Measurements from ENCODE around the gene ZNF573. TPM values are rescaled to one million over a fixed set of nuclear protein-coding genes. Genes with fewer than 3 reads are reported as not detected.
"Not testable (repeated sequence)": the region's sequence is repeated elsewhere in the genome, so short reads cannot be mapped to it uniquely, and the experiment has no call there.

ZNF573 gene
- total and polyA plus RNA-seq, 12 donors: 0.77 to 19.1 (median 12.1) TPM

- no peak for DNase-seq
- H3K27ac ChIP-seq: no peak overlapping the region
- peaks cover 0 to 23% of the 10 kb centered on the region in 2 donors for H3K36me3 ChIP-seq (replicated peaks in 1 of 2)
- WGBS, 4 donors: 88 to 100% (median 98%) methylated on average over 1 of the region's 1 CpG
- H3K9me3 ChIP-seq (replicated peaks in 1 of 3): no peaks in the 10 kb centered on the region
- intact Hi-C loops (cut with DNase I): no loop called here
- TF ChIP-seq CTCF (IDR thresholded peaks at IDR 0.05) (no peak), POLR2A (IDR thresholded peaks at IDR 0.05) (no peak)
- H3K4me3 ChIP-seq: no peak overlapping the region
- no peaks in the 10 kb centered on the region for H3K27me3 ChIP-seq
- H3K4me1 ChIP-seq (replicated peaks in 1 of 2): no peaks in the 10 kb centered on the region
Observed at GRCh38 chr19:37770985-37771384, 8.4 kb downstream of the ZNF573 start.

- intact Hi-C loops (cut with DNase I): no loop called here
- TF ChIP-seq CTCF (IDR thresholded peaks at IDR 0.05) (no peak), POLR2A (IDR thresholded peaks at IDR 0.05) (no peak)
- Histone ChIP-seq H3K27me3 (no peaks in the 10 kb centered on the region), H3K4me1 (replicated peaks in 1 of 2) (no peaks in the 10 kb centered on the region), H3K27ac (no peak overlapping the region), H3K36me3 (replicated peaks in 1 of 2) (peaks cover 0 to 29% of the 10 kb centered on the region in 2 donors), H3K4me3 (no peak overlapping the region), H3K9me3 (replicated peaks in 1 of 3) (no peaks in the 10 kb centered on the region)
- WGBS, 4 donors: 97 to 100% (median 99%) methylated on average over 1 of the region's 1 CpG
- no peak for DNase-seq
Observed at GRCh38 chr19:37763488-37763887, 15.9 kb downstream of the ZNF573 start.

GRCh38 chr19:37757683-37758082, 21.7 kb downstream of the ZNF573 start:
- H3K36me3 ChIP-seq (replicated peaks in 1 of 2); intact Hi-C loops (cut with DNase I); H3K4me3 ChIP-seq; H3K4me1 ChIP-seq (replicated peaks in 1 of 2); H3K27me3 ChIP-seq; H3K9me3 ChIP-seq (replicated peaks in 1 of 3); H3K27ac ChIP-seq; DNase-seq: not testable (repeated sequence)
- 97 to 100% (median 98%) methylated on average over 3 to 4 of the region's 4 CpGs for WGBS, 4 donors

- 77 to 89% (median 78%) methylated on average over 5 of the region's 5 CpGs for WGBS, 4 donors
- no peak for TF ChIP-seq POLR2A (IDR thresholded peaks at IDR 0.05)
- TF ChIP-seq CTCF (IDR thresholded peaks at IDR 0.05): no peak
- Histone ChIP-seq H3K27ac (no peak overlapping the region), H3K4me3 (no peak overlapping the region), H3K27me3 (no peaks in the 10 kb centered on the region), H3K9me3 (replicated peaks in 1 of 3) (peaks cover 0 to 44% (median 0%) of the 10 kb centered on the region in 3 donors), H3K36me3 (replicated peaks in 1 of 2) (peaks cover 0 to 11% of the 10 kb centered on the region in 2 donors), H3K4me1 (replicated peaks in 1 of 2) (no peaks in the 10 kb centered on the region)
- DNase-seq: no peak
- intact Hi-C loops (cut with DNase I): no loop called here
Observed at GRCh38 chr19:37738371-37738770, 41.0 kb downstream of the ZNF573 start.

GRCh38 chr19:37725181-37725580, 54.2 kb downstream of the ZNF573 start:
- Histone ChIP-seq H3K27ac (no peak overlapping the region), H3K27me3 (no peaks in the 10 kb centered on the region), H3K36me3 (replicated peaks in 1 of 2) (no peaks in the 10 kb centered on the region), H3K4me3 (no peak overlapping the region), H3K4me1 (replicated peaks in 1 of 2) (no peaks in the 10 kb centered on the region), H3K9me3 (replicated peaks in 1 of 3) (no peaks in the 10 kb centered on the region)
- DNase-seq: no peak
- no peak for TF ChIP-seq POLR2A (IDR thresholded peaks at IDR 0.05)
- WGBS, 4 donors: 87 to 96% (median 93%) methylated on average over 2 of the region's 2 CpGs
- intact Hi-C loops (cut with DNase I): no loop called here

Measured in adrenal gland (tissue), 12 donors.